ENCODE results near the gene TLE3.
A peak's percentile ranks its signal among the peaks of the same experiment; 100 is the strongest.
"Not testable (repeated sequence)": the region's sequence is repeated elsewhere in the genome, so short reads cannot be mapped to it uniquely, and the experiment has no call there.

Gene TLE3

GRCh38 chr15:70097321-70098152, at the start of gene TLE3:
Gene TLE3, minus strand, starts transcription at chr15:70097917. Its CDS starts 1,119 bp downstream, at chr15:70096798.
- DNase-seq: peak; percentile 98

- no peak for DNase-seq
Observed at GRCh38 chr15:70147178-70147760, 49.6 kb upstream of the TLE3 start.

GRCh38 chr15:70146771-70147170, 49.1 kb upstream of the TLE3 start:
- no peak for DNase-seq

GRCh38 chr15:70146162-70146561, 48.4 kb upstream of the TLE3 start:
- DNase-seq: no peak

GRCh38 chr15:70145261-70145660, 47.5 kb upstream of the TLE3 start:
- DNase-seq: no peak

- no peak for DNase-seq
Observed at GRCh38 chr15:70142322-70143191, 44.8 kb upstream of the TLE3 start.

- DNase-seq: no peak
Observed at GRCh38 chr15:70142072-70142321, 44.3 kb upstream of the TLE3 start.

GRCh38 chr15:70141376-70142071, 43.8 kb upstream of the TLE3 start:
- no peak for DNase-seq

- no peak for DNase-seq
Observed at GRCh38 chr15:70140543-70141375, 43.0 kb upstream of the TLE3 start.

GRCh38 chr15:70140025-70140542, 42.4 kb upstream of the TLE3 start:
- no peak for DNase-seq

- no peak for DNase-seq
Observed at GRCh38 chr15:70137967-70138366, 40.2 kb upstream of the TLE3 start.

- not testable (repeated sequence) for DNase-seq
Observed at GRCh38 chr15:70137021-70137420, 39.3 kb upstream of the TLE3 start.

GRCh38 chr15:70133781-70134421, 36.2 kb upstream of the TLE3 start:
- no peak for DNase-seq

GRCh38 chr15:70133296-70133695, 35.6 kb upstream of the TLE3 start:
- no peak for DNase-seq

- DNase-seq: no peak
Observed at GRCh38 chr15:70132571-70132970, 34.9 kb upstream of the TLE3 start.

- DNase-seq: no peak
Observed at GRCh38 chr15:70132139-70132538, 34.4 kb upstream of the TLE3 start.

- DNase-seq: no peak
Observed at GRCh38 chr15:70128414-70129140, 30.9 kb upstream of the TLE3 start.

- DNase-seq: no peak
Observed at GRCh38 chr15:70127770-70128413, 30.2 kb upstream of the TLE3 start.

- DNase-seq: no peak
Observed at GRCh38 chr15:70127288-70127746, 29.6 kb upstream of the TLE3 start.

- DNase-seq: no peak
Observed at GRCh38 chr15:70126362-70126761, 28.6 kb upstream of the TLE3 start.

All from 8988T (cell line).